GM21786 (cell line): Measurements from ENCODE around the gene SERPINA9.

ENCODE experiments used
- ATAC-seq: cut with Tn5 transposase; IDR thresholded peaks from one replicate; pipeline ENCODE4 v1.9.1; 2021; ENCODE audit not compliant: unreplicated experiment

SERPINA9 gene

DNA sequence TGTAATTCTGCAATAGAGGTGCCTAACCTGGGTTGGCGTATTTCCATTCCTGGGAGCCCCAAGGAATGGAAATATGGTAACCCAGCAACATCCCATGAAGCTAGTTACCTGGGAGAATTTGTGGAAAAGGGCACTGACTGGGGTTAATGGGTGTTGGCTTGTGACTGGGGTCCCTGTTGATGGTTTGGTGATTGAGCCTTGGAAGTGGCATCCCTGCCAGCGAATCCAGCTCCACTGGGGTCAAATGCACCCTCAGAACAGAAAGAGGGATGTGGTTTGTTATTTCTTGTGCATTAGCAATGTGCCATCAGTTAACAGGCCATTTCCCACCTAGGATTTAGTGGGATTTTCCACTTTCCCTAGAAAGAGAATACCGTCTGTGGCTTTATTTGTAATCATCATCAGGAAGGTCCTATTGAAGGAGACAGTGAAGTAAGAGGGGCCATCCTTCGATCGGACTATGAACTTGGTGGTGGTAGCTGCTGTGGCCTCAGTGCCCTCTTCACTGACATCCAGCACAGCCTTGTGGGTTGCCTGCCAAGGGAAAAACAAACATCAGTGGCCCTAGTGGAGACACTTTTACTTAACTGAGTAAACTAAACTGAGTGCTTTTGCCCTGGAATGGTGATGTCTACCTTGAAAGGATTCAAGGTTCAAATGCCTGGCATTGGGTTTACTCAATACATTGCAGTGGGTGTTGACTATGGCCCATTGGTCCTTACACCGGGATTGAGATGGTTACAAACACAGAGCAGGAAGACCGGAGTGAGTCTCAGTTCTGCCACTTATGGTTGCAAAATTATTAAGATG, 13.0 kb downstream of the SERPINA9 start:
- ATAC-seq: no peak

DNA sequence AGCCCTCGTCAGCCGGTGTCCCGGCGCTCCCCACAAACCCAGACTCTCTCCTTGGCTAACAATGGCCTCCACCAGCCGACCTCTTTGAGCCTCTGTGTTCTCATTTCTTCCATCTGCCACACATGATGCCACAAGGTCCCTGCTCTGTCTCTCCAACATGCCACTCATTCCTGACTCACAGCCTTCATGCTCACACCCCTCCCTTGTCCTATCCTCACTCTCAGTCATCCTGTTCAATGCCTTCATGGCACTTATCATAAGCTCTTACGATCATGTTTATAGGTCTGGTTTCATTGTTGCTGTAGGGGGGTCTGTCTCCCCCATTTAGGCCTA, 13.8 kb downstream of the SERPINA9 start:
- ATAC-seq: no peak

DNA sequence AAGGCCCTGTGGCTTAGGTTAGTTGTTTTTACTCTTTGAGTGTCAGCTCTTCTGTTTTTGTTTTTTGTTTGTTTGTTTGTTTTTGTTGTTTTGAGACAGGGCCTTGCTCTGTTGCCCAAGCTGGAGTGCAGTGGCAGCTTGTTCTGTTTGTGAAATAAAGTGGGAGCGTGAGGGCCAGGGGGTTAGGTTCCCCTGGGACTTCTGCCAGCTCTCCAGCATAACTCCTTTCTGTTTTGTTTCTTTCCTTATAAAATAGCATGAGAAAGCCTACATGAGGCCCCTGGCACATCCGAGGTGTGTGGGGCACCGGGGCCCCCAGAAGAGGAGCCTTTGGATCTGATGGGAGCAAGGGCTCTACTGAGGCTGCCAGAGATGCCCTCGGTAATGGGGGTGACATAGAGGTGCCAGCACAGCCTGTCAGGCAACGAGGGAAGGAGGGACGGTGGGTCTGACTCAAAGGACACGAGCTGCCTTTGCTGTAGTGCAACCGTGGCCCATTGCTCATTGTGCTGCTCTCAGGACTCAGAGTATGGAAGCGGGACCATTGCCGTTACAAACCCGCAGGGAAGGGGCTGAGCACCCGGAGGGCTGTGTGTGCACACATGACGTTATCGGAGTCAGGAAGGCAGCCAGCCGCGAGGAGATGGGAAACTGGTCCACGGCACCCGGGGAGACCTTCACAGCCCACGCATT, 14.3 kb downstream of the SERPINA9 start:
- no peak for ATAC-seq

DNA sequence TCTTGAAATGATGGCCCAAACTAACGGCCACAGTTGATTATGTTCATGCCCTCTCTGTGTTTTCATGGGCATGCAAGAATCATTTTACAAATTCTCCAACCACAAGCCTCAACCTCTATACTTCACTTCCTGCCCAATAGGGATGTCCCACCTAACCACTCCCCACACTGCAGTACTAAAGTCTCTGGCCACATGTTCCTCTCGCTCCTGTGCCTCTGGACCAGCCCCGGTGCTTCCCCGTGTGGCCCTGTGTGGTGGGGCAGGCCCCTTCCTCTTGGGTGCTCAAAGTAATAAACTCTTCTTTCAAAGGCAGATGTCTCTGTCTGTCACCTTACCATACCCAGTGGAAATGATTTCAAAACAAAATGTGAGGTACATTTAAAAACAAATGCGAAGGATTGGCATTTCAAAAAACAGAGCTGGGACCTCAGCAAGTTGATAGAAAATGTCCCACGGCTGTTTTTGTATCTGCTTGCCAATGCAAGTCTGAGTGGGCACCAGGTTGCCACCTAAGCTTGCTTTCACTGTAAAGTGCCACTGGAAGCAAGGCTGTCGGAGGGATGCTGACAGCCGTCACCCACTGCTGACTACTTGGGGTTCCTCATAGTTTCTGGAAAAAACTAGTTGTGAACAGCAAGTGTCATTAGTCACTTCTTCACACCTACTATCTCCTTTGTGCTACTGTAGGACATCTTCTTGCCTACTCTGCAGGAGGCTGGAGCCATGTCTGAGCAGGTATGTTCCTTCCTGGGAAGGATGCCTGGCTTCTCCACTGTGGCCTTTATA, 15.2 kb downstream of the SERPINA9 start:
- peak; percentile 75 for ATAC-seq

DNA sequence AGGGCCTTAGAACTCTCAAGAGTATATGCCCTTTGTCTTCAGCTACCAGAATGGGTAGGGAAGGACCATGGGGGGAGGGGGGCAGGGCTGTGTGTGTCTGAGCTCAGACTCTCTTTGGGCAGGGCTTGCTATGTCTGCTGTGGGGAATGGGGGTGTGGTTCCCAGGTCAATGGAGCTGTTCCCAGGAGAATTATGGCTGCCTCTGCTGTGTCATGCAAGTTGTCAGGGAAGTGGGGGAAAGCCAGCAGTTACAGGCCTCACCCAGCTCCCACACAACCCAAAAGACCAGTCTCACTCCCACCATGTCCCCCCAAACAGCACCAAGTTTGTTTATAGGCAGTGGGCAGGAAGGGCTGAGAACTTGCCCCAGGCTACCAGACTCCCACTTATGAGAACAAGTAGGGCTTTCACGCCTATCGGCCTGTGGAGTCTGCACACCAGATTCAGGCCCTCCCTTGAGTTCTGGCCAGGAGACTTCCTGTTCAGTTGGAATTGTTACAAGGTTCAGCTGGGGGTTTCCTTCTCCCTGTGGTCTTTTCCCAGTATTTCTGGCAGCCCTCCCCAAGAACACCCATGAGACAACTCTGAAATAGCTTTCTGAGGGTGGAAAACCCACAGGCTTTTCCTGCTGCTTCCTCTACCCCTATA, 17.3 kb downstream of the SERPINA9 start:
- no peak for ATAC-seq

DNA sequence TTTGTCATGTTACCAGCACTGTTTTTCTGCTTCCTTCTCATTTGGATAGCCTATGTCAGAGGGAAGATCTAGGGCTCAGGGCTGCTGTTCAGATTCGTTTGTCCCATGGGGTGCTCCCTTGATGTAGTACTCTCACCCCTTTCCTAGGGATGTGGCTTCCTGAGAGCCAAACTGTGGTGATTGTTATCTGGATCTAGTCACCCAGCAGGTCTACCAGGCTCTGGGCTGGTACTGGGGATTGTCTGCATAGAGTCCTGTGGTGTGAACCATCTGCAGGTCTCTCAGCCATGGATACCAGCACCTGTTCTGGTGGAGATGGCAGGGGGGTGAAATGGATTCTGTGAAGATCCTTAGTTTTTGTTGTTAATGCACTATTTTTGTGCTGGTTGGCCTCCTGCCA, 17.9 kb downstream of the SERPINA9 start:
- ATAC-seq: no peak

- ATAC-seq: no peak
Measured at GRCh38 chr14:94455928-94456327, 20.1 kb downstream of the SERPINA9 start.

- no peak for ATAC-seq
Measured at GRCh38 chr14:94451826-94452225, 24.2 kb downstream of the SERPINA9 start.

DNA sequence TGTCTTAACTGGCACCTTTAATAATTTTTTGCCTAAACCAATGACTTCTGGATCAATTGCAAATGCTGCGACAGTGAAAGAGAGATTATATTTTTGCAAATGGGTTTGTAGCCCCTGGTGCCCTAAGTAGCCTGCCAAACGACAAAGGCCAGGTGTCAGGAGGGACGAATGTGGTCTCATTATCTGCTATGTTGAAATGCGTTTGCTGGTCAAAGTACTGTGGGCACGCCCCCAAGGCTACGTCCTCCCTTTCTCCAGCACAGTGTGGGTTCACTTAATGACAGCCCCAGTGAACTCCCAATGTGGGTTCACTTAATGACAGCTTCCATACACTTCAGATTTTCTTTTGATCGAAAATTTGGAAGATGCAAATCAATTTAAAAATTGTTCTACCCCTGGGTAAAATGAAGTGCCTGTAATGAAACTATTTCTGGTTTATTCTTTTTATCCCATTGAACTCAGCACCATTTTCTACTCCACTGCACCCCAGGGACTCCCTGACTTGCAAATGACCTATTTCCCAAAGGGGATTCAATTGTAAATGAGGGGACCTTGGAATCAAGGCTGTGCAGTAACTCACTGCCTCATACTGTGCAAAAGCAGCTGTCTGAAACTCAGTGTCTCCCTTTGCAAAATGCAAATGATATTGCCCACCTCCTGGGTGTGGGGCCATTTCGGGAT, 24.8 kb downstream of the SERPINA9 start:
- ATAC-seq: no peak

DNA sequence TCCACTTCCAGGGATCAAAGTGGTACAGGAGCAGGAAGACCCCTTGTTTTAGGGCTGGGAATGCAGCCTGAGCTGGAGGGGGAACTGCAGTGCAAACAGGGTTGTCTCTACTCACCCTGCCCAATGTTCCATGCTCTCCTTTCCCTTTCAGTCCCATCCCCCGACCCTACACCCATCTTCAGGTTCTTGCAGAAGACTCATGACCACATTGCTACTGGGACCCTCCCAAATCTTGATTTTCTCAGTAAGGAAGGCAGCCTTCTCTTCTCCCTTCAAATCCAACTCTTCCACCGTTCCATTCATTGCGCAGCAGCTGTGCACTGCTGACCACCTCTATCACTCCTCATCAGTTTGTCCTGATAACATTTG, 25.3 kb downstream of the SERPINA9 start:
- ATAC-seq: no peak

DNA sequence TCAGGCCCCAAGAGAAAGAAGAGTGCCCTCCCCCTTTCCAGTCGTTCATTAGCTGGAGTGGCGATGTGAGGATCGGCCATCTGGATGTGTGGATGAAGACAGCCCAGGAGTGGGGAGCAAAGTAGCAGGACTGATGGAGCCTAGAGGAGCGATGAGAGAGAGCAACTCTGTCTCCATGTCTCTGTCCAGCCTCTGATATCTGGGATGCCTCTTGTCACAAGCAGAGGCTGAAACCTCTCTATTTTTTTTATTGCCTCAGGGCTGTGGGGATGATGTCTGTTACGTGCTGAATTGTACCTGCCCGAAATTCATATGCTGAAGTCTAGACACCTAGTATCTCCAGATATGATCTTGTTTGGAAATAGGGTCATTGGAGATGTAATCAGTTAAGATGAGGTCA, 26.1 kb downstream of the SERPINA9 start:
- ATAC-seq: no peak

DNA sequence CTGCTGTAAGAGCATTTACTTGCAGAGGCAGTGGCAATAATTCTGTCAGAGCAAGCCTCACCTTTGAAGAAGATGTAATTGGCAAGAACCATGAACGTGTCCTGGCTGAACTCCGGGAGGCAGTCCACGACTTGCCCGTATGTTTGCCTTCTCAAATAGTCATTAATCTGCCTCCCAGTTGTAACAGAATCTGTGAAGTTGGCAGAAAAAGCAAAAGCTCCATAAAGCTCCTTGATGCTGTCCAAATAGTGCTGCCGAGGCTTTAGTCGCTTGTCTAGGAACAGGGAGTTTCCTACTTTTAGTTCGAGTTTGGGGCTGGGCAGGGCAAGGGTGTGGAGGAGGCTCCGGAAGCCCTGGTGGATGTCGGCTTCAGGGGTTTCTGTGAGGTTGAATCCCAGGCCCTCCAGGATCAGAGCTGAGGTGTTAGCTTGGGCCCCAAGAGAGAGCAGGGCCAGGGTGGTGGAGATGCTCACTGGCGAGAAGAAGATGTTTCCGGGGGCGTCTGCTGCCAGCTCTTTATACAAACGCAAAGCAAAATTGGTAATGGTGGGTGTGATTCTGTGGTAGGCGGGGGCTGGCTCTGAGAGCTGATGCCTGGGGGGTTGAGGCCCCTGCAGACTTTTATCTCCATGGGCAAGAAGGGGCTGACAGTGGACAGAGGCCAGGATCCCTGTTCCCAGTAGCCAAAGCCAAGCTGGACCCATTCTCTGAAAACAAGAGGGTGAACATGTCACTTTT, 27.8 kb downstream of the SERPINA9 start:
- no peak for ATAC-seq

GRCh38 chr14:94447206-94447605, 28.8 kb downstream of the SERPINA9 start:
- ATAC-seq: no peak

- ATAC-seq: no peak
Measured at GRCh38 chr14:94446126-94446525, 29.9 kb downstream of the SERPINA9 start.

DNA sequence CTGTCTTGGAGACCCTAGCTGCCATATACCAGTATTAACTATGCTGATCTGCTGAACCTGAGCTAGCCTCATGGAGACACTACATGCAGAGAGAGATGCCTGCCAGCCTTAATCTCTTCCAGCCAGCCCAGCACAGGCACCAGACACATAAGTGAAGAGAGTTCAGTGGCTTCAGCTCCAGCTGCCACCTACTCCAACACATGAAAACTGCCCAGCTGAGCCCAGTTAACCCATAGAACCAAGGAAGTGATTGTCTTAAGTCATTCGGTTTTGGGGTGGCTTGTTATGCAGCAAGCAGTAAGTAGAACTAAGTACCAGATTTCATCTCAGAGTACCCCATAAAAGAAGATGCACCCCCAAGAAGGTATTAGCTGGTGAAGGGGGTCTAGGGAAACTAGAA, 31.0 kb downstream of the SERPINA9 start:
- no peak for ATAC-seq

GRCh38 chr14:94441531-94442205, 34.3 kb downstream of the SERPINA9 start:
- ATAC-seq: no peak

- no peak for ATAC-seq
Measured at GRCh38 chr14:94441130-94441529, 34.9 kb downstream of the SERPINA9 start.

DNA sequence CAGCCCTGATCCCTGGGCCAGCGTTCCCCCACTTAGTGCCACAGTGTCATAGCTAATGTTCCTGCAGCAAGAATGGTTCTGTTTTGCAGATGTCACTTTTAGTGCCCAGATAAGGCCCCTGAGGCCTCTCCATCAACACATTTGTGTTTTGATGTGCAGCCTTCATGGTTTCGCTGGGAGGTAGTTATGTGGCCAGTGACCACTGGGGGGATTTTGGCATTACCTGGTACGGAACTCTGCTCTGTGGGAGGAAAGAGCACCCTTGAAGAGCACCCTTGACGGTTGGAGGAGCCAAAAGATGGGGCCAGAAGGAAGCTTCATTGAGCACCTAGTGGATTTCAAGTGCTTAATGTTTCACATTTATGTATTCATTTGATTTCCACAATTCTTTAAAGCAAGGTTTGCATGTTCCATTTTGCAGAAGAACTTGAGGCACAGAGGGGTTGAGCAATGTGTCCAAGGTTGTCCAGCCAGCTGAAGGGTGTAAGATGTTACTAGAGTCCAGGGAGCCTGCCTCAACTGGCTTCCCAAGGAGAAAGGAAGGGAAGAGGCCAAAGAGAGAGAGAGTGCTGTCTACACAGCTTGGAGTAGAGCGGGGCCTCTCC, 36.4 kb downstream of the SERPINA9 start:
- no peak for ATAC-seq

- ATAC-seq: no peak
Measured at GRCh38 chr14:94428610-94429009, 47.4 kb downstream of the SERPINA9 start.
